ENCODE data around the gene NLRP9. TPM values are rescaled to one million over a fixed set of nuclear protein-coding genes. Genes with fewer than 3 reads are reported as not detected.

The NLRP9 gene
- total and polyA plus RNA-seq, 2 of the 4 experiments (the other 2 are of a cell fraction) = not detected

GRCh38 chr19:55668603-55669348 lies 69.4 kb downstream of the NLRP9 start:
- no peak overlapping the region for H2AK5ac ChIP-seq (ENCODE audit: low read depth, low read length)
- ChIA-PET POLR2A (ENCODE audit: unreplicated experiment) (no interaction called here), CTCF (no interaction called here)
- H4K91ac ChIP-seq (ENCODE audit: insufficient read depth, low read depth, low read length) = no peak overlapping the region
- intact Hi-C loops (cut with micrococcal nuclease) = no loop called here
- no peak overlapping the region for H2AFZ ChIP-seq (replicated peaks; ENCODE audit: low read length, poor library complexity)
- H3K79me1 ChIP-seq (ENCODE audit: low read depth in 1 of 2, low read length in 2 of 2) = peaks cover 19 to 60% of the 10 kb centered on the region in 2 experiments
- no peak overlapping the region for H3K4ac ChIP-seq (ENCODE audit: low read depth, low read length)
- no peak overlapping the region for H4K5ac ChIP-seq (ENCODE audit: low read depth, low read length)
- dilution Hi-C loops (cut with HindIII; ENCODE audit: low sequenced_read_pairs, unreplicated experiment) = no loop called here
- H3K27ac ChIP-seq (ENCODE audit: insufficient read depth, low read length) = no peak overlapping the region
- H3K27me3 ChIP-seq (ENCODE audit: control insufficient read depth, insufficient read depth, low read length) = no peaks in the 10 kb centered on the region
- no peak overlapping the region for H2BK20ac ChIP-seq (ENCODE audit: low read depth, low read length)
- ATAC-seq (ENCODE audit: low read depth) = no peak
- H2AK9ac ChIP-seq (replicated peaks; ENCODE audit: low read depth, low read length, poor library complexity) = no peak overlapping the region
- H4K20me1 ChIP-seq (ENCODE audit: insufficient read depth, low read length) = peaks cover 85% of the 10 kb centered on the region
- no peak overlapping the region for H3K18ac ChIP-seq (ENCODE audit: low read depth, low read length)
- no peak overlapping the region for H3K4me2 ChIP-seq (ENCODE audit: low read depth, low read length)
- H3K9me1 ChIP-seq (ENCODE audit: insufficient read depth, low read length) = no peaks in the 10 kb centered on the region
- no peak for DNase-seq
- H3K14ac ChIP-seq (replicated peaks; ENCODE audit: low read depth, low read length) = no peak overlapping the region
- in situ Hi-C loops (cut with MboI; ENCODE audit: low sequenced_read_pairs) = loop anchor here (25.0 kb wide), 2 partner anchors 1206 to 1531 kb away; partner anchors contain the start of genes CDC42EP5, CNOT3 and LENG9
- no peak overlapping the region for H3K4me3 ChIP-seq (ENCODE audit: insufficient read depth, low read depth, low read length)
- H2BK15ac ChIP-seq (ENCODE audit: low read depth, low read length) = no peak overlapping the region
- BruUV-seq (replicated peaks) = TSS peak; percentile 13
- no peak overlapping the region for H2BK5ac ChIP-seq (ENCODE audit: low read depth, low read length, poor library complexity, severe bottlenecking)
- TF ChIP-seq NFE2L2 (IDR thresholded peaks at IDR 0.05; ENCODE audit: low read depth, low read length) (no peak), ELK1 (IDR thresholded peaks at IDR 0.05; ENCODE audit: borderline replicate concordance, low read depth, low read length) (no peak), MAZ (IDR thresholded peaks at IDR 0.05; ENCODE audit: borderline replicate concordance, low read depth, low read length) (no peak)
- no peaks in the 10 kb centered on the region for H3K4me1 ChIP-seq (ENCODE audit: control insufficient read depth, insufficient read depth, low read length)
- H2BK120ac ChIP-seq (ENCODE audit: low read depth, low read length) = no peak overlapping the region
- H3K9me3 ChIP-seq (ENCODE audit: control insufficient read depth, insufficient read depth, low read length) = no peaks in the 10 kb centered on the region
- H3K9ac ChIP-seq (ENCODE audit: low read depth, low read length) = no peak overlapping the region
- H4K8ac ChIP-seq (ENCODE audit: low read depth in 2 of 2, low read length in 2 of 2) = no peak overlapping the region
- no peak overlapping the region for H3K23ac ChIP-seq (ENCODE audit: low read depth, low read length)
- 98% methylated on average over 12 of the region's 30 CpGs; no CpG with 5 or more reads in 1 of the 2 experiments for WGBS, 2 experiments (ENCODE audit: extremely low coverage in 2 of 2, insufficient read length in 1 of 2)
- peaks cover 64% of the 10 kb centered on the region for H3K36me3 ChIP-seq (ENCODE audit: control insufficient read depth, insufficient read depth, low read length)
- no peak overlapping the region for H3K56ac ChIP-seq (ENCODE audit: extremely low read depth, insufficient read depth, low read length)

Measured in IMR-90 (cell line).